Neural cell (in vitro differentiated cells): ENCODE data around the gene DNAJA1. TPM values are rescaled to one million over a fixed set of nuclear protein-coding genes. Genes with fewer than 3 reads are reported as not detected.

Experiments
- H2AFZ ChIP-seq: fragments of 200-600, 300-800 bp; sonication (generic), shearing (Covaris generic); 2 replicates; pipeline ENCODE4 v1.6.0; 2014; ENCODE audit warnings: low read depth, mild to moderate bottlenecking, antibody characterized with exemption, low read length, moderate library complexity
- H3F3A ChIP-seq: fragments of 200-600 bp; shearing (Covaris generic); 2 replicates; pipeline ENCODE4 v1.6.1; 2016; ENCODE audit warnings: mild to moderate bottlenecking, moderate library complexity, mixed read lengths, antibody characterized with exemption, low read length; ENCODE audit not compliant: insufficient read depth, poor library complexity, severe bottlenecking
- H3K27ac ChIP-seq: fragments of 200-600, 300-800 bp; sonication (generic), shearing (Covaris generic); 2 replicates; pipeline ENCODE4 v1.5.1; 2014; ENCODE audit warnings: mild to moderate bottlenecking, low read length, moderate library complexity
- H3K27me3 ChIP-seq: fragments of 300-800, 200-600 bp; sonication (generic), shearing (Covaris generic); 2 replicates; pipeline ENCODE4 v1.6.0; 2014; ENCODE audit warnings: mild to moderate bottlenecking, low read depth, low read length, moderate library complexity; ENCODE audit not compliant: insufficient read depth
- H3K36me3 ChIP-seq: fragments of 300-800, 200-600 bp; sonication (generic), shearing (Covaris generic); 2 replicates; pipeline ENCODE4 v1.5.1; 2014; ENCODE audit warnings: mild to moderate bottlenecking, antibody characterized with exemption, low read length, moderate library complexity; ENCODE audit not compliant: insufficient read depth
- H3K4me2 ChIP-seq: fragments of 300-800, 200-600 bp; sonication (generic), shearing (Covaris generic); 2 replicates; pipeline ENCODE4 v1.6.0; 2014; ENCODE audit warnings: mild to moderate bottlenecking, low read length
- H3K4me3 ChIP-seq: fragments of 300-800, 200-600 bp; sonication (generic), shearing (Covaris generic); 2 replicates; pipeline ENCODE4 v1.5.1; 2014; ENCODE audit warnings: mild to moderate bottlenecking, low read length, moderate library complexity
- H3K79me2 ChIP-seq: fragments of 200-600 bp; shearing (Covaris generic); replicated peaks from 2 replicates; pipeline ENCODE4 v1.6.0; 2014; ENCODE audit warnings: mild to moderate bottlenecking, low read length, moderate library complexity; ENCODE audit not compliant: insufficient read depth
- H3K9ac ChIP-seq: fragments of 300-800, 200-600 bp; sonication (generic), shearing (Covaris generic); 2 replicates; pipeline ENCODE4 v1.6.1; 2016; ENCODE audit warnings: mild to moderate bottlenecking, low read length, mixed read lengths
- H3K9me2 ChIP-seq: fragments of 200-600 bp; shearing (Covaris generic); 2 replicates; pipeline ENCODE4 v1.6.1; 2016; ENCODE audit warnings: mild to moderate bottlenecking, low read length, mixed read lengths; ENCODE audit not compliant: insufficient read depth
- H3K9me3 ChIP-seq: fragments of 200-600, 300-800 bp; sonication (generic), shearing (Covaris generic); 2 replicates; pipeline ENCODE4 v1.6.1; 2016; ENCODE audit warnings: mild to moderate bottlenecking, mixed run types, low read length, moderate library complexity, mixed read lengths
- H4K20me1 ChIP-seq: fragments of 200-600 bp; shearing (Covaris generic); 2 replicates; pipeline ENCODE4 v1.6.1; 2016; ENCODE audit warnings: mild to moderate bottlenecking, mixed run types; ENCODE audit not compliant: insufficient read depth
- CTCF ChIP-seq: fragments of 450-650 bp; IDR thresholded peaks from 2 replicates; pipeline ENCODE4 v1.5.1; 2014; ENCODE audit warnings: antibody characterized with exemption, mild to moderate bottlenecking, moderate library complexity; ENCODE audit not compliant: poor library complexity, severe bottlenecking
- EP300 ChIP-seq: fragments of 450-650 bp; conservative IDR thresholded peaks from 2 replicates; pipeline ENCODE4 v1.6.1; 2014; ENCODE audit warnings: antibody characterized with exemption, mild to moderate bottlenecking, moderate library complexity; ENCODE audit not compliant: poor library complexity, severe bottlenecking
- EZH2 ChIP-seq: fragments of 200-600, 300-800 bp; shearing (Covaris generic), sonication (generic); IDR thresholded peaks from 2 replicates; pipeline ENCODE4 v1.6.1; 2014; ENCODE audit warnings: antibody characterized with exemption, low read length, borderline replicate concordance, mild to moderate bottlenecking; ENCODE audit not compliant: insufficient read depth, poor library complexity, severe bottlenecking
- MXI1 ChIP-seq: fragments of 450-650 bp; conservative IDR thresholded peaks from 2 replicates; pipeline ENCODE4 v1.6.1; 2014; ENCODE audit warnings: antibody characterized with exemption, mild to moderate bottlenecking; ENCODE audit not compliant: poor library complexity, severe bottlenecking
- POLR2AphosphoS5 ChIP-seq: IDR thresholded peaks from 2 replicates; pipeline ENCODE4 v1.6.1; 2012
- RAD21 ChIP-seq: fragments of 450-650 bp; conservative IDR thresholded peaks from 2 replicates; pipeline ENCODE4 v1.6.1; 2014; ENCODE audit warnings: antibody characterized with exemption, mild to moderate bottlenecking, moderate library complexity
- REST ChIP-seq: IDR thresholded peaks from 2 replicates; pipeline ENCODE4 v1.6.1; 2012; ENCODE audit warnings: borderline replicate concordance
- SMC3 ChIP-seq: fragments of 450-650 bp; conservative IDR thresholded peaks from 2 replicates; pipeline ENCODE4 v1.6.1; 2014; ENCODE audit warnings: antibody characterized with exemption, mild to moderate bottlenecking, moderate library complexity; ENCODE audit not compliant: poor library complexity
- TAF1 ChIP-seq: IDR thresholded peaks from 2 replicates; pipeline ENCODE4 v1.6.1; 2012; ENCODE audit warnings: low read depth
- polyA plus RNA-seq: library from polyadenylated mRNA; depleted of rRNA; stranded (reverse); fragments of >200 nt; gene quantifications from 2 replicates; pipeline ENCODE4 v1.2.3, GENCODE V29; 2014

The DNAJA1 gene
- polyA plus RNA-seq, 1 donor from 2014 or later, result 547 TPM

GRCh38 chr9:33043671-33044070 is 18.6 kb downstream of the DNAJA1 start:
- H3K27ac ChIP-seq, result peak overlapping the region; percentile 49
- peak overlapping the region; percentile 65 for H3K4me3 ChIP-seq
- H2AFZ ChIP-seq, result no peak overlapping the region
- H3K79me2 ChIP-seq, result no peaks in the 10 kb centered on the region
- H3K36me3 ChIP-seq, result peaks cover 3% of the 10 kb centered on the region
- H3F3A ChIP-seq, result no peaks in the 10 kb centered on the region
- no peaks in the 10 kb centered on the region for H3K27me3 ChIP-seq
- no peak for TF ChIP-seq EZH2
- TF ChIP-seq TAF1, result no peak
- TF ChIP-seq MXI1, result no peak
- TF ChIP-seq CTCF, result no peak
- no peak for TF ChIP-seq EP300
- TF ChIP-seq POLR2AphosphoS5, result no peak
- no peak for TF ChIP-seq REST
- TF ChIP-seq SMC3, result no peak
- no peak for TF ChIP-seq RAD21
- H3K9me2 ChIP-seq, result no peaks in the 10 kb centered on the region
- peak overlapping the region; percentile 39 for H3K9ac ChIP-seq
- H4K20me1 ChIP-seq, result no peaks in the 10 kb centered on the region
- H3K4me2 ChIP-seq, result no peak overlapping the region
- no peaks in the 10 kb centered on the region for H3K9me3 ChIP-seq

DNA sequence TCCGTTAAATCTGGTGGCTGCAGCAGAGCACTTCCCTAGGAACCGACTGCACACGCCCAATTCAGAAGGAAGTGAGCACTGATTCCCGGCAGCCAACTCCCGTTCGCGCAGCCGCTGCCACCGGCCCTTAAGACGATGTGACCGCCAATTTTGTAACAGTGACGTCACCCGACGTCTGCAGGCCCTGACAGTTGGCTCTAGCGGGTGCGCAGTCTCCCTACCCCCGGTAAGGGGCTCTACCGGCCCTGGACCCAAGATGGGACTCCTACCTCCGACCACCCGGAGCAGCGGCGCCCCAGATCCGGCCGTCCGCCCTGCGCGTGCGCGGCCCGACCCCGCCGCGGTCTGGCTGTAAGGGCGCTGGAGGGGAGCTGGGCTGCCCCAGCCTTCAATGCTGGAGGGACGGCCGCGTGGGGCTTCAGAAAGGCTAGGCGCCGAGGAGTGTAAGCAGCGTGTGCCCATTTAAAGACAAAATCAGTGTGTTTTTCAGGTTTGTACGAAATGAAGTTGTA is 19.1 kb downstream of the DNAJA1 start:
- Histone ChIP-seq H3K9me3 (no peaks in the 10 kb centered on the region), H2AFZ (peak overlapping the region; percentile 21), H3K4me3 (peak overlapping the region; percentile 65), H3K4me2 (no peak overlapping the region), H3K79me2 (no peaks in the 10 kb centered on the region), H3K27ac (peak overlapping the region; percentile 49), H3K9ac (peak overlapping the region; percentile 39), H3K27me3 (no peaks in the 10 kb centered on the region), H3K36me3 (peaks cover 8% of the 10 kb centered on the region), H3F3A (no peaks in the 10 kb centered on the region), H4K20me1 (no peaks in the 10 kb centered on the region), H3K9me2 (no peaks in the 10 kb centered on the region)
- TF ChIP-seq POLR2AphosphoS5 (peak; percentile 40), SMC3 (no peak), REST (no peak), EP300 (no peak), RAD21 (no peak), MXI1 (peak; percentile 31), EZH2 (no peak), CTCF (no peak)
